DND-41 (cell line): ENCODE results near the gene CREB3L2.

Experiments
- ATAC-seq: fragments of 200-7000 bp; cut with Tn5 transposase; 3 replicates; pipeline ENCODE4 v1.9.1; 2021; ENCODE audit warnings: low read depth; ENCODE audit not compliant: insufficient read depth
- DNase-seq: peaks from one replicate; pipeline ENCODE4 v3.0.0-alpha.2; 2020
- H2AFZ ChIP-seq: 2 replicates; pipeline ENCODE4 v1.6.0; 2012; ENCODE audit warnings: low read depth, low read length
- H3K27ac ChIP-seq: 2 replicates; pipeline ENCODE4 v1.5.1; 2012; ENCODE audit warnings: low read length, inconsistent platforms
- H3K27me3 ChIP-seq: fragments of 200-600 bp; sonication (generic); 2 replicates; pipeline ENCODE4 v1.6.0; 2012; ENCODE audit warnings: low read length, mild to moderate bottlenecking, inconsistent platforms; ENCODE audit not compliant: insufficient read depth, poor library complexity
- H3K36me3 ChIP-seq: 2 replicates; pipeline ENCODE4 v1.5.1; 2012; ENCODE audit warnings: low read length, inconsistent platforms; ENCODE audit not compliant: insufficient read depth
- H3K4me1 ChIP-seq: 2 replicates; pipeline ENCODE4 v1.5.1; 2012; ENCODE audit warnings: mild to moderate bottlenecking, low read length; ENCODE audit not compliant: insufficient read depth
- H3K4me2 ChIP-seq: 2 replicates; pipeline ENCODE4 v1.6.0; 2012; ENCODE audit warnings: mild to moderate bottlenecking, moderate library complexity, low read length, inconsistent platforms; ENCODE audit not compliant: insufficient read depth
- H3K4me3 ChIP-seq, 2 experiments: fragments of 200-600 bp in 1 of 2; shearing (Covaris generic) in 1 of 2; 2 replicates each; pipeline ENCODE4 v1.5.1; 2012 to 2016; ENCODE audit warnings: inconsistent platforms in 2 of 2, low read length in 2 of 2, mild to moderate bottlenecking in 2 of 2, low read depth in 1 of 2, moderate library complexity in 1 of 2
- H3K79me2 ChIP-seq: 2 replicates; pipeline ENCODE4 v1.6.0; 2012; ENCODE audit warnings: low read length, inconsistent platforms; ENCODE audit not compliant: insufficient read depth
- H3K9ac ChIP-seq: 2 replicates; pipeline ENCODE4 v1.6.0; 2012; ENCODE audit warnings: low read depth, mild to moderate bottlenecking, inconsistent platforms, low read length, moderate library complexity
- H3K9me3 ChIP-seq: 2 replicates; pipeline ENCODE4 v1.5.1; 2012; ENCODE audit warnings: low read length, moderate library complexity, mild to moderate bottlenecking, inconsistent platforms; ENCODE audit not compliant: insufficient read depth, severe bottlenecking
- H4K20me1 ChIP-seq: 2 replicates; pipeline ENCODE4 v1.6.0; 2012; ENCODE audit warnings: low read length; ENCODE audit not compliant: insufficient read depth
- EZH2 ChIP-seq: IDR thresholded peaks from 3 replicates; pipeline ENCODE4 v1.6.1; 2012; ENCODE audit warnings: borderline replicate concordance, low read depth, mild to moderate bottlenecking, moderate library complexity, low read length, inconsistent platforms; ENCODE audit not compliant: severe bottlenecking
- TF ChIP-seq, protein P1 (sequence below): IDR thresholded peaks from 2 replicates; pipeline ENCODE4 v1.5.1; 2012; ENCODE audit warnings: borderline replicate concordance, low read length, moderate library complexity, mild to moderate bottlenecking; ENCODE audit not compliant: poor library complexity, severe bottlenecking; ENCODE audit errors: extremely low read depth

Gene CREB3L2

DNA sequence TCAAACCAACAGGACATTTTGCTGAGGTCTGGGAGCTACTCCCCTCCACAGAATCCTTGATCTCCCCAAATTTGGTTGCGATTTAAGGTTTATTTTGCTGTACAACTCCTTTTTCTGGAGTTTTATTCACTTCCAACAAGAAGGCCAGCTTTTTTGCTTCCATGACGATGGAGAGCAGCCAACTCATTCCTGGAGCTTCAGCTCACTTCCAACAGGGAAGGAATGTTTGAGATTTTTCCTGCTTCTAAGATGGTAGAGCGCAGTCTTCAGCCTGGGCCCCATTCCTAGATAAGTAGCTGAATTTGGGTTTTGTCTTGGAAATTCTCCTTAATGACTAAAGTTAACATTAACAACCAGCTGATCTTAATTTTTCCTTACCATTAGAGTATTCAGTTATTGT lies 30.9 kb upstream of the CREB3L2 start:
- no peak overlapping the region for H3K4me2 ChIP-seq
- no peak overlapping the region for H3K27ac ChIP-seq

DNA sequence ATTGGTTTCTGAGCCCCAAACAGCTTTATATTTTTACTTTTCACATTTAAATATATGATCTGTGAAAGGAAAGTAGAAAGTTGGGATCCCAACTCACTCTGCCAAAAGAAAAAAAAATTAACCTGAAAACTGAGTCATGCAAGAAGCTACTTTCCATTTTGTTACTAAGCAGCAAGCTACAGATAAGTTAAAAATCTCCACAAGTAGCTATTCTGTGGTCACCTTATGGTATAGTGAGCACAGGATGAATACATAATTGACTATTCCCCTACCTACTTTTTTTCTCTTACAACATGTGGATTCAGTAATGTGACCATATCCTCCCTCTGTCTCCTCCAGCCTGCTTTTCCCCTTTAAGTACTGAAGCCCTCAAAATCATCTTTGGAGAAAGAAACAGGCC lies 30.3 kb upstream of the CREB3L2 start:
- no peak overlapping the region for H3K4me3 ChIP-seq
- no peaks in the 10 kb centered on the region for H3K4me1 ChIP-seq
- DNase-seq (no peak), ATAC-seq (no peak)
- TF ChIP-seq, protein P1, sequence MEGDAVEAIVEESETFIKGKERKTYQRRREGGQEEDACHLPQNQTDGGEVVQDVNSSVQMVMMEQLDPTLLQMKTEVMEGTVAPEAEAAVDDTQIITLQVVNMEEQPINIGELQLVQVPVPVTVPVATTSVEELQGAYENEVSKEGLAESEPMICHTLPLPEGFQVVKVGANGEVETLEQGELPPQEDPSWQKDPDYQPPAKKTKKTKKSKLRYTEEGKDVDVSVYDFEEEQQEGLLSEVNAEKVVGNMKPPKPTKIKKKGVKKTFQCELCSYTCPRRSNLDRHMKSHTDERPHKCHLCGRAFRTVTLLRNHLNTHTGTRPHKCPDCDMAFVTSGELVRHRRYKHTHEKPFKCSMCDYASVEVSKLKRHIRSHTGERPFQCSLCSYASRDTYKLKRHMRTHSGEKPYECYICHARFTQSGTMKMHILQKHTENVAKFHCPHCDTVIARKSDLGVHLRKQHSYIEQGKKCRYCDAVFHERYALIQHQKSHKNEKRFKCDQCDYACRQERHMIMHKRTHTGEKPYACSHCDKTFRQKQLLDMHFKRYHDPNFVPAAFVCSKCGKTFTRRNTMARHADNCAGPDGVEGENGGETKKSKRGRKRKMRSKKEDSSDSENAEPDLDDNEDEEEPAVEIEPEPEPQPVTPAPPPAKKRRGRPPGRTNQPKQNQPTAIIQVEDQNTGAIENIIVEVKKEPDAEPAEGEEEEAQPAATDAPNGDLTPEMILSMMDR, result no peak
- no peak for TF ChIP-seq EZH2
- H2AFZ ChIP-seq, result no peak overlapping the region
- no peaks in the 10 kb centered on the region for H3K36me3 ChIP-seq
- H3K9me3 ChIP-seq, result peaks cover 10% of the 10 kb centered on the region
- H3K9ac ChIP-seq, result no peak overlapping the region
- H3K79me2 ChIP-seq, result no peaks in the 10 kb centered on the region
- H3K27me3 ChIP-seq, result no peaks in the 10 kb centered on the region
- no peak overlapping the region for H3K27ac ChIP-seq
- H4K20me1 ChIP-seq, result no peaks in the 10 kb centered on the region
- no peak overlapping the region for H3K4me2 ChIP-seq

More for the DNA sequence above, 30.9 kb upstream of the CREB3L2 start:
- no peak for DNase-seq
- TF ChIP-seq, protein P1, result no peak
- no peak for TF ChIP-seq EZH2
- no peaks in the 10 kb centered on the region for H3K79me2 ChIP-seq
- no peak overlapping the region for H3K4me3 ChIP-seq
- no peaks in the 10 kb centered on the region for H4K20me1 ChIP-seq
- H3K4me1 ChIP-seq, result no peaks in the 10 kb centered on the region
- peaks cover 10% of the 10 kb centered on the region for H3K9me3 ChIP-seq
- no peak overlapping the region for H2AFZ ChIP-seq
- no peaks in the 10 kb centered on the region for H3K27me3 ChIP-seq
- no peak overlapping the region for H3K9ac ChIP-seq
- H3K36me3 ChIP-seq, result no peaks in the 10 kb centered on the region
- ATAC-seq, result no peak

DNA sequence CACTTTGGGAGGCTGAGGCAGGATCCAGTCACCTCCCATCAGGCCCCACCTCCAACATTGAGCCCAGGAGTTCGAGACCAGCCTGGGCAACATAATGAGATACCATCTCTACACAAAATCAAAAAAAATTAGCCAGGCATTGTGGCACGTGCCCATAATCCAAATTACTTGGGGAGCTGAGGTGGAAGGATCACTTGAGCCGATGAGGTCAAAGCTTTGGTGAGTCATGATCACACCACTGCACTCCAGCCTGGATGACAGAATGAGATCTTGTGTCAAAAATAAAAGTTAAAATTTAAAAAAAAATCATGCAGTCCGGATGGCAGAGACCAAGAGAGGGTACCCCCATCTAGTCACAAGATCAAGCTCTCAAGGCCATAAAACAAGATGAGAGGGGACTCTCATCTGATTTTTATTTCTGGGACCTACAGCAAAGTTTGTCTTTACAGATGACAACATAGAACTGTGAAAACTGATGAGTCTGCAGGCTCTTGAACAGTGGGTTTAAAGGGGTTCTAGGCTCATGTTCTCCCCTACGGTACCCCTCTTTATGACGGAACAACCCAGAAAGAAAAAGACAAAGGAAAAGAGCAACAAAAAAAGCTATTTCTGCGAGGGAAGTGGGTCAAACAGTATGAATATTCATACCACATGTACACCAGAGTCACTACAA lies 28.9 kb upstream of the CREB3L2 start:
- Histone ChIP-seq H3K27ac (no peak overlapping the region), H3K4me1 (no peaks in the 10 kb centered on the region), H3K9ac (no peak overlapping the region), H2AFZ (no peak overlapping the region), H3K36me3 (no peaks in the 10 kb centered on the region), H4K20me1 (no peaks in the 10 kb centered on the region), H3K79me2 (no peaks in the 10 kb centered on the region), H3K27me3 (no peaks in the 10 kb centered on the region), H3K4me3 (no peak overlapping the region), H3K9me3 (peaks cover 5% of the 10 kb centered on the region), H3K4me2 (no peak overlapping the region)
- no peak for ATAC-seq
- no peak for DNase-seq
- TF ChIP-seq, protein P1, result no peak
- no peak for TF ChIP-seq EZH2
